LoVo (cell line): ENCODE results near the gene AIG1.
"Not testable (repeated sequence)": the region's sequence is repeated elsewhere in the genome, so short reads cannot be mapped to it uniquely, and the experiment has no call there.

ENCODE experiments used
- DNase-seq: peaks from one replicate; pipeline ENCODE4 v3.0.0-alpha.2; 2016; ENCODE audit warnings: low spot score

The AIG1 gene

GRCh38 chr6:143270026-143270425 is 209.3 kb downstream of the AIG1 start:
- DNase-seq, result no peak

GRCh38 chr6:143271024-143271423 is 210.3 kb downstream of the AIG1 start:
- DNase-seq, result no peak

- DNase-seq, result no peak
Observed at GRCh38 chr6:143276436-143276835, 215.7 kb downstream of the AIG1 start.

- peak; percentile 7 for DNase-seq
Observed at GRCh38 chr6:143279385-143279784, 218.7 kb downstream of the AIG1 start.

- no peak for DNase-seq
Observed at GRCh38 chr6:143283887-143284645, 223.4 kb downstream of the AIG1 start.

GRCh38 chr6:143286251-143286795 is 225.6 kb downstream of the AIG1 start:
- DNase-seq, result no peak

GRCh38 chr6:143288923-143289322 is 228.2 kb downstream of the AIG1 start:
- no peak for DNase-seq

- no peak for DNase-seq
Observed at GRCh38 chr6:143290206-143290605, 229.5 kb downstream of the AIG1 start.

GRCh38 chr6:143293523-143293922 is 232.8 kb downstream of the AIG1 start:
- DNase-seq, result no peak

- DNase-seq, result no peak
Observed at GRCh38 chr6:143294265-143294860, 233.7 kb downstream of the AIG1 start.

GRCh38 chr6:143295932-143296331 is 235.2 kb downstream of the AIG1 start:
- no peak for DNase-seq

- DNase-seq, result no peak
Observed at GRCh38 chr6:143298071-143298470, 237.4 kb downstream of the AIG1 start.

GRCh38 chr6:143299253-143300166 is 238.8 kb downstream of the AIG1 start:
- DNase-seq, result no peak

- no peak for DNase-seq
Observed at GRCh38 chr6:143301188-143301587, 240.5 kb downstream of the AIG1 start.

- not testable (repeated sequence) for DNase-seq
Observed at GRCh38 chr6:143307760-143308159, 247.1 kb downstream of the AIG1 start.

GRCh38 chr6:143313163-143313562 is 252.5 kb downstream of the AIG1 start:
- DNase-seq, result no peak

GRCh38 chr6:143321491-143322086 is 260.9 kb downstream of the AIG1 start:
- DNase-seq, result no peak

- no peak for DNase-seq
Observed at GRCh38 chr6:143322386-143322785, 261.7 kb downstream of the AIG1 start.

- no peak for DNase-seq
Observed at GRCh38 chr6:143323729-143324470, 263.2 kb downstream of the AIG1 start.

- no peak for DNase-seq
Observed at GRCh38 chr6:143325379-143326140, 264.9 kb downstream of the AIG1 start.

- DNase-seq, result no peak
Observed at GRCh38 chr6:143328876-143329275, 268.2 kb downstream of the AIG1 start.
